Measurements from ENCODE around the gene ARHGAP15.

DNA sequence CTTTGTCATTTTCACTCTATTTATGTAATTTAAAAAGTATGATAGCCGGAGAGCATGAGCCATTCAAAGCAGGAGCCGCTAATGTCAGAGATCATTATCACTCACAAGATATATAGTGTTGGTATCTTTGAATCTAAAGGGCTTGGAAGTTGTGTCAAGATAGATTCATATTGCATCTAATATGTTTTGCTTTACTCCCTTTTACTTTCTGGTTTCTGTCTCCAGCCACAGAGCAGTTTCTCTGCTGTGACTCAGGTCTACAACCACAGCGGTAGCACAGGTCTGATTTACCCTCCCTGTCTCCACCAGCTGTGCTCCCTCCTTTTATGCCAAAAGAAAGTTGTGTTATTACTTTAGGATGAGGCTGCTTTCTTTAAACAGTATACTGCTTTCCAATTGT lies 424.0 kb downstream of the ARHGAP15 start:
- TF ChIP-seq GABPA (IDR thresholded peaks at IDR 0.05 in 1 of 2, conservative IDR thresholded peaks at IDR 0.05 in 1 of 2) (no peak), YY1 (IDR thresholded peaks at IDR 0.05) (no peak), EGR1 (IDR thresholded peaks at IDR 0.05; ENCODE audit: low read depth in 2 of 2) (no peak), SP1 (IDR thresholded peaks at IDR 0.05) (no peak), NR2F2 (IDR thresholded peaks at IDR 0.05) (no peak), JUND (IDR thresholded peaks at IDR 0.05) (no peak), RAD21 (IDR thresholded peaks at IDR 0.05) (no peak), FOXA1 (IDR thresholded peaks at IDR 0.05) (no peak)
- TF ChIP-seq, protein P1, sequence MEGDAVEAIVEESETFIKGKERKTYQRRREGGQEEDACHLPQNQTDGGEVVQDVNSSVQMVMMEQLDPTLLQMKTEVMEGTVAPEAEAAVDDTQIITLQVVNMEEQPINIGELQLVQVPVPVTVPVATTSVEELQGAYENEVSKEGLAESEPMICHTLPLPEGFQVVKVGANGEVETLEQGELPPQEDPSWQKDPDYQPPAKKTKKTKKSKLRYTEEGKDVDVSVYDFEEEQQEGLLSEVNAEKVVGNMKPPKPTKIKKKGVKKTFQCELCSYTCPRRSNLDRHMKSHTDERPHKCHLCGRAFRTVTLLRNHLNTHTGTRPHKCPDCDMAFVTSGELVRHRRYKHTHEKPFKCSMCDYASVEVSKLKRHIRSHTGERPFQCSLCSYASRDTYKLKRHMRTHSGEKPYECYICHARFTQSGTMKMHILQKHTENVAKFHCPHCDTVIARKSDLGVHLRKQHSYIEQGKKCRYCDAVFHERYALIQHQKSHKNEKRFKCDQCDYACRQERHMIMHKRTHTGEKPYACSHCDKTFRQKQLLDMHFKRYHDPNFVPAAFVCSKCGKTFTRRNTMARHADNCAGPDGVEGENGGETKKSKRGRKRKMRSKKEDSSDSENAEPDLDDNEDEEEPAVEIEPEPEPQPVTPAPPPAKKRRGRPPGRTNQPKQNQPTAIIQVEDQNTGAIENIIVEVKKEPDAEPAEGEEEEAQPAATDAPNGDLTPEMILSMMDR (IDR thresholded peaks at IDR 0.05; ENCODE audit: low read depth, low read length, missing input control), result no peak
- TF ChIP-seq, protein P2, sequence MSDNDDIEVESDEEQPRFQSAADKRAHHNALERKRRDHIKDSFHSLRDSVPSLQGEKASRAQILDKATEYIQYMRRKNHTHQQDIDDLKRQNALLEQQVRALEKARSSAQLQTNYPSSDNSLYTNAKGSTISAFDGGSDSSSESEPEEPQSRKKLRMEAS (IDR thresholded peaks at IDR 0.05), result no peak
- TF ChIP-seq, protein P3, sequence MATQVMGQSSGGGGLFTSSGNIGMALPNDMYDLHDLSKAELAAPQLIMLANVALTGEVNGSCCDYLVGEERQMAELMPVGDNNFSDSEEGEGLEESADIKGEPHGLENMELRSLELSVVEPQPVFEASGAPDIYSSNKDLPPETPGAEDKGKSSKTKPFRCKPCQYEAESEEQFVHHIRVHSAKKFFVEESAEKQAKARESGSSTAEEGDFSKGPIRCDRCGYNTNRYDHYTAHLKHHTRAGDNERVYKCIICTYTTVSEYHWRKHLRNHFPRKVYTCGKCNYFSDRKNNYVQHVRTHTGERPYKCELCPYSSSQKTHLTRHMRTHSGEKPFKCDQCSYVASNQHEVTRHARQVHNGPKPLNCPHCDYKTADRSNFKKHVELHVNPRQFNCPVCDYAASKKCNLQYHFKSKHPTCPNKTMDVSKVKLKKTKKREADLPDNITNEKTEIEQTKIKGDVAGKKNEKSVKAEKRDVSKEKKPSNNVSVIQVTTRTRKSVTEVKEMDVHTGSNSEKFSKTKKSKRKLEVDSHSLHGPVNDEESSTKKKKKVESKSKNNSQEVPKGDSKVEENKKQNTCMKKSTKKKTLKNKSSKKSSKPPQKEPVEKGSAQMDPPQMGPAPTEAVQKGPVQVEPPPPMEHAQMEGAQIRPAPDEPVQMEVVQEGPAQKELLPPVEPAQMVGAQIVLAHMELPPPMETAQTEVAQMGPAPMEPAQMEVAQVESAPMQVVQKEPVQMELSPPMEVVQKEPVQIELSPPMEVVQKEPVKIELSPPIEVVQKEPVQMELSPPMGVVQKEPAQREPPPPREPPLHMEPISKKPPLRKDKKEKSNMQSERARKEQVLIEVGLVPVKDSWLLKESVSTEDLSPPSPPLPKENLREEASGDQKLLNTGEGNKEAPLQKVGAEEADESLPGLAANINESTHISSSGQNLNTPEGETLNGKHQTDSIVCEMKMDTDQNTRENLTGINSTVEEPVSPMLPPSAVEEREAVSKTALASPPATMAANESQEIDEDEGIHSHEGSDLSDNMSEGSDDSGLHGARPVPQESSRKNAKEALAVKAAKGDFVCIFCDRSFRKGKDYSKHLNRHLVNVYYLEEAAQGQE (IDR thresholded peaks at IDR 0.05), result no peak
- TF ChIP-seq, protein P4, sequence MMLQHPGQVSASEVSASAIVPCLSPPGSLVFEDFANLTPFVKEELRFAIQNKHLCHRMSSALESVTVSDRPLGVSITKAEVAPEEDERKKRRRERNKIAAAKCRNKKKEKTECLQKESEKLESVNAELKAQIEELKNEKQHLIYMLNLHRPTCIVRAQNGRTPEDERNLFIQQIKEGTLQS (IDR thresholded peaks at IDR 0.05), result no peak

Measured in liver (tissue), 3 donors.